Upper lobe of right lung (tissue), 1 donor: ENCODE measurements around the gene YY1. TPM values are rescaled to one million over a fixed set of nuclear protein-coding genes. Genes with fewer than 3 reads are reported as not detected.
A peak's percentile ranks its signal among the peaks of the same experiment; 100 is the strongest.
"Not testable (repeated sequence)": the region's sequence is repeated elsewhere in the genome, so short reads cannot be mapped to it uniquely, and the experiment has no call there.

Source experiments
- ATAC-seq: fragments of 200-7000 bp; cut with Tn5 transposase; one replicate; pipeline ENCODE4 v1.9.1; 2020; ENCODE audit warnings: mild to moderate bottlenecking, moderate library complexity
- DNase-seq: peaks from one replicate; pipeline ENCODE4 v3.0.0-alpha.2; 2020
- H3K27ac ChIP-seq: fragments of 200-600 bp; one replicate; pipeline ENCODE4 v1.8.0; 2022
- H3K27me3 ChIP-seq: fragments of 200-600 bp; one replicate; pipeline ENCODE4 v1.8.0; 2022; ENCODE audit warnings: mild to moderate bottlenecking
- H3K36me3 ChIP-seq: fragments of 200-600 bp; one replicate; pipeline ENCODE4 v1.8.0; 2022
- H3K4me1 ChIP-seq: fragments of 200-600 bp; one replicate; pipeline ENCODE4 v1.8.0; 2022
- H3K4me3 ChIP-seq: fragments of 200-600 bp; one replicate; pipeline ENCODE4 v1.8.0; 2022; ENCODE audit warnings: mild to moderate bottlenecking
- H3K9me3 ChIP-seq: fragments of 200-600 bp; one replicate; pipeline ENCODE4 v1.8.0; 2022
- intact Hi-C: fragments of 100-400 bp; cut with DNase I; formaldehyde crosslinking; loops from one replicate; pipeline ENCODE4 v1.11.0; 2022
- total RNA-seq: library from RNA; stranded (reverse); fragmentation: NEBNext Ultra II Directional; extraction: Animal tissue kit (Norgen Biotek cat#: 25700); gene quantifications from one replicate; pipeline ENCODE4 v1.2.1, GENCODE V29; 2021
- TF ChIP-seq, protein P1 (sequence below): fragments of 200-600 bp; IDR thresholded peaks from one replicate; pipeline ENCODE4 v1.8.0; 2022; ENCODE audit warnings: antibody characterized with exemption
- donor health status: DM: no; HTN: yes; CAD: no; lungs with severe emphysema.

YY1 gene
- total RNA-seq, 1 donor from 2014 or later, result 69.4 TPM

DNA sequence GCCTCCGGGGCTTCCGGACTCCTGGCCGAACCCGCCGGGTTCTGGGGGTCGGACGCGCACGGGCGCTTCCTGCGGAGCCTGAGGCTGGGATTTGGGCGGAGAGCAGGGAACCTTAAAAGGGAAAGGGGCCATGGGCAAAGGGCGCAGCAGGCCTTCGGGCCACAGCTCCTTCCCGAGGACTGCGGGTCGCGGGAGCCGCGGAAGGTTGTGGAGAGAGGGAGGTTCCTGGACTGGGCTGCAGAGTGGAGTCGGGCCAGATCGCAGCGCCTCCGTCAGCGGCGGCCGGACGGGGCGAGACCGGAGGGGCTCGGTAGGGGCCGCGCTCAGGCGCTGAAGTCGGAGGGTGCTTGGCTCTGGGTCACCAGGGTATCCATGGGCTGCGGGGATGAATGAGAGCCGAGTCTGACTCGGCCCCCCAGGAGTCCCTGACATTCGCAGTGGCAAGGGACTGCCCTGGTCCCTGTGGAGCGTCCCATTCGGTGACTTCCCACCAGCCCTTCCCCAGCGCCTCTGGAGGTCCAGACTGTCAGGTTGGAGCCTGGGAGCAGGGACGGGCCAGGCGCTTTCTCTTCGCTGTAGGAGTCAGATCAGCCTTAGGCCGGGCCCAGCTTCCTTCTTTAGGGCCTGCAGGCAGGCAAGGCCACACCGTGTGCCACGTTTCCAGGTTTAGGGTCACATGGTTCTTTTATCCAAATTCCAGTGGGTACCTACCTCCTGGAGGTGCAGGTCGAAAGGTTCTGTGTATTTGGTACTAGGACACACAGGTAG, 68.2 kb downstream of the YY1 start:
- peak; percentile 3 for ATAC-seq
- H3K27me3 ChIP-seq, result no peaks in the 10 kb centered on the region
- H3K4me3 ChIP-seq, result peak overlapping the region; percentile 93
- peak overlapping the region; percentile 91 for H3K27ac ChIP-seq
- H3K36me3 ChIP-seq, result no peaks in the 10 kb centered on the region
- TF ChIP-seq, protein P1, sequence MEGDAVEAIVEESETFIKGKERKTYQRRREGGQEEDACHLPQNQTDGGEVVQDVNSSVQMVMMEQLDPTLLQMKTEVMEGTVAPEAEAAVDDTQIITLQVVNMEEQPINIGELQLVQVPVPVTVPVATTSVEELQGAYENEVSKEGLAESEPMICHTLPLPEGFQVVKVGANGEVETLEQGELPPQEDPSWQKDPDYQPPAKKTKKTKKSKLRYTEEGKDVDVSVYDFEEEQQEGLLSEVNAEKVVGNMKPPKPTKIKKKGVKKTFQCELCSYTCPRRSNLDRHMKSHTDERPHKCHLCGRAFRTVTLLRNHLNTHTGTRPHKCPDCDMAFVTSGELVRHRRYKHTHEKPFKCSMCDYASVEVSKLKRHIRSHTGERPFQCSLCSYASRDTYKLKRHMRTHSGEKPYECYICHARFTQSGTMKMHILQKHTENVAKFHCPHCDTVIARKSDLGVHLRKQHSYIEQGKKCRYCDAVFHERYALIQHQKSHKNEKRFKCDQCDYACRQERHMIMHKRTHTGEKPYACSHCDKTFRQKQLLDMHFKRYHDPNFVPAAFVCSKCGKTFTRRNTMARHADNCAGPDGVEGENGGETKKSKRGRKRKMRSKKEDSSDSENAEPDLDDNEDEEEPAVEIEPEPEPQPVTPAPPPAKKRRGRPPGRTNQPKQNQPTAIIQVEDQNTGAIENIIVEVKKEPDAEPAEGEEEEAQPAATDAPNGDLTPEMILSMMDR, result no peak
- intact Hi-C loops, result no loop called here
- H3K4me1 ChIP-seq, result peaks cover 34% of the 10 kb centered on the region
- H3K9me3 ChIP-seq, result no peaks in the 10 kb centered on the region
- DNase-seq, result peak; percentile 77

DNA sequence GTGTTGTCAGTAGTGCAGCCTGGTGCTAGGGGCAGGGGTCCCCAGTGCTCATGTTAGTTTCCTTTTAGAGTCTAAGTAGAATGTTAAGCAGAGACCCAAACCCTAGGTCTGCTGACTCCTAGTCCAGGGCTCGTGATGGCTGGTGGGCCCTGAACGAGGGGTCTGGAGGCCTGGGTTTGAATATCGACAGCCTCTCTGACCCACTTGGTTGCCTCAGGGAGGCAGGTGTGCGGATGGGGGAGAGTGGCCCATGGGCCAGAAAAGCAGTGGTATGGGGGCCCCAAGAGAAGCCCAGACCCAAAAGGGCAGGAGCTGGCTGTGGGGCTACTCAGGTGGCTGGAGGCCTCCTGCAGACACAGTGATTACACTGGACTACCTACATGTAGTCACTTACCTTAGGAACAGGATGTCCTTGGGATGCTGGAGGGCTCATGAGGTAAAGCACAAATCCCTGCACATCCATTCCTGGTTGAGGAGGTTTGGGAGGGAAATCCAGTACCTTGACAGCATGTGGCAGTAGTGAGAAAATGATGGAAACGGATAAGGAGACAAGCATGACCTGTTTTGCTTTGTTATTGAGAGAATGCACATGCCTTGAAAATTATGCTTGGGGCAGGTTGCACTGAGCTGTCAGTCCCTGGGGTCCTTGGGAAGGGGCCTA, 69.0 kb downstream of the YY1 start:
- ATAC-seq (no peak), DNase-seq (no peak)
- TF ChIP-seq, protein P1, result no peak
- intact Hi-C loops, result no loop called here
- Histone ChIP-seq H3K4me3 (peak overlapping the region; percentile 93), H3K4me1 (peaks cover 30% of the 10 kb centered on the region), H3K27me3 (no peaks in the 10 kb centered on the region), H3K27ac (peak overlapping the region; percentile 91), H3K9me3 (no peaks in the 10 kb centered on the region), H3K36me3 (no peaks in the 10 kb centered on the region)

DNA sequence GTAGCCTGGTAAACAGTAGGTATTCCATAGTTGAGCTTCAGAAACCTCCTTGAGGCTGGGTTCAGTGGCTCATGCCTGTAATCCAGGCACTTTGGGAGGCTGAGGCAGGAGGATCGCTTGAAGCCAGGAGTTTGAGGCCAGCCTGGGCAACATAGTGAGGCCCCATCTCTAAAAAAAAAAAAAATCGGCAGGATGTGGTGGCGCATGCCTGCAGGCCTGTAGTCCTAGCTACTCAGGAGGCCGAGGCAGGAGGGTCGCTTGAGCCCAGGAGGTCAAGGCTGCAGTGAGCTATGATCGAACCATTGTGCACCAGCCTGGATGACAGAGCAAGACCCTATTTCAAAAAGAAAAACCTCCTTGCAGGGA, 69.5 kb downstream of the YY1 start:
- not testable (repeated sequence) for ATAC-seq, DNase-seq
- peaks cover 24% of the 10 kb centered on the region for H3K4me1 ChIP-seq

DNA sequence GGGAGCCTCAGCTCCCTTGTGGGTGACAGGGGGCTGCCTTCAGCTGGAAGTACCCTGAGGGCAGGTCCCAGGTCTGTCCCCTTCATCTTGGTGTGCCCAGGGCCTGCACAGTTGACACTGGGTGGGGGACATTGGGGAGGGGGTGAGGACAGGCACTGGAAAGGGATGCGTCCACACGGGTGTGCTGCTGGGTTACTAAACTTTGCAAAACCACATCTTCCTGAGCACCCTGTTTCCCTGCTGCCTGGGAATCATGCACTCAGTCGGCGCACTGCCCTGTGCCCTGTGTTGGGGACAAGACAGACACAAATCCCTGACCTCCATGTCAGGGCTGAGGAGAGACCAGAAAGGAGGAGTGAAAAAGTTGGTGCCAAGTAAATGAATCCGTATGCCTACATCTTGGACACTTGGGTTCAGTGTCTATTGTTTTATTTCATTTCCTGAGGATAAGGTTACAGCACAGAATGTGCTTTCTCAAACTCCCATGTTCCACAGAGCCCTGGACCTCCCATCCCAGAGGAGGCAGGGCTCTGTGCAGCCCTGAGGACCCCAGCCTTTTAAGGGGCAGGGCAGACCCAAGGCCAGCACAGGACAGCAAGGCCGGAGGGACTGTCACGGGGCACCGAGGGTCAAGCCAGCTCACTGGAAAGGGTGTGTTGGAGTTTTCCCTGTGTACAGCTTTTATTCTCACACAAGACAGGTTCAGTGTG, 70.2 kb downstream of the YY1 start:
- Histone ChIP-seq H3K36me3 (no peaks in the 10 kb centered on the region), H3K9me3 (no peaks in the 10 kb centered on the region), H3K27me3 (no peaks in the 10 kb centered on the region), H3K4me1 (peaks cover 17% of the 10 kb centered on the region), H3K4me3 (no peak overlapping the region), H3K27ac (peak overlapping the region; percentile 36)
- ATAC-seq (no peak), DNase-seq (no peak)
- TF ChIP-seq, protein P1, result no peak
- intact Hi-C loops, result no loop called here

More for the DNA sequence above, 69.5 kb downstream of the YY1 start:
- intact Hi-C loops, H3K9me3 ChIP-seq, H3K36me3 ChIP-seq, H3K27ac ChIP-seq, H3K4me3 ChIP-seq, H3K27me3 ChIP-seq: not testable (repeated sequence)

DNA sequence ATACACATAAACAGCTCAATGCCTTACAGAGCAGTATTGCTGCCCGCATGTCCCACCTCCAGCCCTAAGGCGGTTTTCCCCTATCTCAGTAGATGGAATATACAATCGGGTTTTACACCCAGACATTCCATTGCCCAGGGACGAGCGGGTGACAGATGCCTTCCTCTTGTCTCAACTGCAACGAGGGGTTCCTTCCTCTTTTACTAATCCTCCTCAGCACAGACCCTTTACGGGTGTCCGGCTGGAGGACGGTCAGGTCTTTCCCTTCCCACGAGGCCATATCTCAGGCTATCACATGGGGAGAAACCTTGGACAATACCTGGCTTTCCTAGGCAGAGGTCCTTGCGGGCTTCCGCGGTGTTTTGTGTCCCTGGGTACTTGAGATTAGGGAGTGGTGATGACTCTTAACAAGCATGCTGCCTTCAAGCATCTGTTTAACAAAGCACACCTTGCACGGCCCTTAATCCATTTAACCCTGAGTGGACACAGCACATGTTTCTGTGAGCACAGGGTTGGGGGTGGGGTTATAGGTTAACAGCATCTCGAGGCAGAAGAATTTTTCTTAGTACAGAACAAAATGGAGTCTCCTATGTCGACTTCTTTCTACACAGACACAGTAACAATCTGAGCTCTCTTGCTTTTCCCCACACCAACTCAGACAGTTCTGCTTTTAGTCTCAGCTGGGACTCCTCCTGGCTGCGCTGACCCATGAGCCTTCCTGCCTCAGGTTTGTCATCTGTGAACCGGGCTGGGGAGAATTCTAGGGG, 73.3 kb downstream of the YY1 start:
- H3K36me3 ChIP-seq, H3K9me3 ChIP-seq, H3K4me3 ChIP-seq, DNase-seq, intact Hi-C loops, ATAC-seq, H3K27me3 ChIP-seq, H3K27ac ChIP-seq, H3K4me1 ChIP-seq: not testable (repeated sequence)

DNA sequence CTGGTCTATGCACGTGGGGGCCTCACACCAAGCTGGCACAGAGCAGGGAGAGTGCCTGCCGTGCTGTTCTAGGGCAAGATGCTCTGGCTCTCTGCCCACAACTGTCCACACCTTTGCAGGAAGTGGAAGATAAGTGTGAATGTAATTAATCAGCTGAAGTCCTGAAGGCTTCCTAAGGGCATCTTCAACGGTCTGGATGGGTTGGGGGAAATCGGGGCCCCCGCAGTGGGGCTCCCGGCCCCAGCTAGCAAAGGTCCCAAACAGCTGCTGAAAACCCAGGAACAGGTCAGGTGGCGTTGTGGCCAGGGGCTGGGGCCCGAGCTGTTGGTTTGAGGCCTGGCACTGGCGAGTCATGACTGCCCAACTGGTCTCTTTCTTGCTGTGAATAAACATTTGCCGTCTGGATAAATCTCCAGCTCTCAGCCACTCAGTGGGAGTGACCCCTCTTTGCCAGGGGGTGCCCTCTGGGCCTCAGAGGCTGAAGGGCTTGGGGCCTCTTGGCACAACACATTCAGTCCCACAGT, 74.0 kb downstream of the YY1 start:
- no peak for DNase-seq
- Histone ChIP-seq H3K4me1 (peaks cover 6% of the 10 kb centered on the region), H3K9me3 (no peaks in the 10 kb centered on the region), H3K27ac (no peak overlapping the region), H3K4me3 (no peak overlapping the region), H3K36me3 (no peaks in the 10 kb centered on the region), H3K27me3 (no peaks in the 10 kb centered on the region)
- TF ChIP-seq, protein P1, result no peak
- no peak for ATAC-seq
- intact Hi-C loops, result no loop called here
